Fibroblast of skin of left biceps (primary cell): ENCODE measurements around the gene TRIM45.
"Not testable (repeated sequence)": the region's sequence is repeated elsewhere in the genome, so short reads cannot be mapped to it uniquely, and the experiment has no call there.

Source experiments
- DNase-seq, 2 experiments: peaks; one replicate each; pipeline ENCODE4 v3.0.0-alpha.2; 2013; ENCODE audit warnings: low read depth in 2 of 2

Gene TRIM45

GRCh38 chr1:117135329-117135728 lies 13.8 kb upstream of the TRIM45 start:
- DNase-seq, result no peak

DNA sequence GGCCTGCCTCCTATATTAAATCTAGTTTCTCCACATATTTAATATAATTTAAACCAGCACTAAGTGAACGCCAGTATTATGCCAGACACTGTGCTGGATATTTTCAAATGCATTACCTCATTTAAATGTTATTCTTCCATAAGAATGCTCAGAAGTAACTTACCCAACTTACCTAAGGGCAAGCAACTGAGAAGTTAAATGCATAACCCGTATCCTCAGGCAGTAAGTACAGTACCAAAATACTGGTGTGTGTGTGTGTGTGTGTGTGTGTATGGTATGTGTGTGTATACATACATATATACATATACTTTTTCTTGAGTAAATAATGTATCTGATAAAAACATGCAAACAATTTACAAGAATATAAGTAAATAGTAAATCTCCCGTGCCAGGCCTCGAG lies 9.0 kb upstream of the TRIM45 start:
- DNase-seq, result no peak

GRCh38 chr1:117128323-117129079 lies 7.0 kb upstream of the TRIM45 start:
- DNase-seq, result no peak

DNA sequence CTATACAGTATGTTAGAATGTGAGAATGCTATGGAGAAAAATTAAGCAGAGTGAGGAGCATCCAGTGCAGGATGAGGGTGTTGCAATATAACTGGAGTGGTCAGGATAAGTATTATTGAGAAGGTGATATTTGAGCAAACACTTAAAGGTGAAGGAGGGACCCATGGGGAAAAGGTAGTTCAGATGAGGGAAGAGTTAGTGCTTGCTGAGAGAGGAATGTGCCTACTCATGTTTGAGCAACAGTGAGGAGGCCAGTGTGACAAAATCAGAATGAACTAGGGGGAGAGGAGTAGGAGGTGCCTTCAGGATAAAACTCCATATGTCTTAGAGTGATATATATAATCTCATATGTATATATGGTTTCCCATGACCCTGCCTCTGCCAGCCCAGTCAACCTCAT lies 6.2 kb upstream of the TRIM45 start:
- no peak for DNase-seq

DNA sequence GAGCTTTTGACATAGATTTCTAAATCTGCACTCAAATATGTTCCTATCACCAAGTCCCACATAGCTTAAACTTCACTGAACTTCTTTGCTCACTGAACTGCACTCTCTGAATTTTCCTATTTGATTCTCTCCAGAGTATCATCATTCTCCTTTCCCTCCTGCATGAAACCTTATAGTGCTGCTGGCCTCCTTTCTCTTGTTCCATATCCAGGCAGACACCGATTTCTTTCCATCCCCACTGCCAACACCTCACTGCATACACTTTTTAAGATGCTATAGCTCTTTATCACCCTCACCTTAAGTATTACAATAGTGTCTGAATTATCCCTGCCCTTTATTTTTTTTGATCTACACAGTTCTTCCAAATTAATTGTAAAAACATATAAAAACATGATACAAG lies 3.1 kb upstream of the TRIM45 start:
- DNase-seq, result no peak

GRCh38 chr1:117123274-117123673 lies 1.7 kb upstream of the TRIM45 start:
- no peak for DNase-seq

DNA sequence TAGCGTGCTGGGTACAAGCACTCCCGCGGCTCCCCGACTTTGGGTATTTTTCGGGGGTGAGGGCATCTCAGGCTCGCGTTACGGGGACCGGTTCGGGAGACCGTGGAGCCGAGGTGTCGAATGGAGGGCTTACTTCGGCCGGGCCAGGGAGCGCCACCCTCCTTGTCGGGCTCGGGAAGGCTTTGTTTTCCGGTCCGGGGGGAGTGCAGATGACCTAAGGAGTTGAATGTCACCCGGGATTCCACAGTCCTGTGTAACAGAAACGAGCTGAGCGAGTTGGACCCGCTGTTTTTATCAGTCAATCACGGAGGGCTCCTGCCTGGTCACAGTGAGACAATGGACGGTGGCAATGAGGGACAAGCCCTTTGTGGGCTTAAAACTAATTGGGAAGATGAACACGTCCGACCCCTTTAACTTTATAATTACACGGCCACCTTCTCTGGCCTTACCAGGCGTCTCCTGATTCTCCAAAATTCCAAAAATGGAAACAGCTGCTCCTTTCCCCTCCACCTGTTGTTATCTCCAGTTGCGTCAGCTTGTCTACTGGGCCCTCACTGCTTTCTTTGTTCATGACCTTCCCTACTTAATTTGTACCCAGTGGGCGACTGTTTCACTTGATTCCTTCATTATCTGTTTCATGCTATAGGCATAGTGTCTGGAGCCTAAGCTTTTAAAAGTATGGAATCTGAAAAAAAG lies 929 bp upstream of the TRIM45 start:
- no peak for DNase-seq

DNA sequence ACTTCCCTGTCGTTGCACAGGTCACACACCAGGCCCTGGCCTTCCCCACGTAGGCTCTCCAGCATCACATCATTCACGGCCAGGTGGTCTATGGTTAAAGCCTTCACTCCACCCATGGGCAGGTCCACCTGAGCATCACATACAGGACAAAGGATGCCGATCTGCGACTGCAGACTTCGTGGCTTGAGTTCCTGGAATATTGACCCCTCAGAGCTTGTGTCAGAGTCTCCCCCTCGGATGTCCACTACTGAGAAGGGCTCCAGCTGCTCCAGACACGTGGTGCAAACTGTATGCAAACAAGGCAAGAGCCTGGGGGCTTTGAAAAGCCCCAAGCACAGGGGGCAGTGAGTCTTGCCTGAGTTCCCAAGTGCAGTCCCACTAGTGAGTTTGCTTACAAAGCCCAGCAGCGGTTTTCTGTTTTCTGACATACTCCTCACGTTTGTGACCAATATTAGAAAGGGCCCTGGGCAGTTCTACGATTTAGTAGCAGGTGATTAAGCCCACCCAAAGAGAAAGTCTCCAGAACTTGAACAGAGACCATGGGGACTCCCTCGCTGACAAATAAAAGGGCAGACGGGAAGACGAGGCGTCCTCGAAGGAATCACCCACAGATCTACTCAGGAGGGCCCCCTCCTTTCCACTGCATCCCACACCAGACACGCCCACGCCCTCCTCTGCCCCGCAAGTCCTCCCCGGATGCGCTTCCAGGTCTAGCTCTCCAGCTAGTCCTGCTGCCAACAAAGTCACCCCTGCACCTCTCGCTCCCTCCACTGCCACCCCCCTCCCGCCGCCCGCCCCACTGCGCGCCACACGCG lies 568 bp downstream of the TRIM45 start:
- DNase-seq, result no peak

- DNase-seq, result not testable (repeated sequence)
These were observed 2.4 kb downstream of the TRIM45 start for GRCh38 chr1:117119144-117119543.

GRCh38 chr1:117118137-117118536 lies 3.4 kb downstream of the TRIM45 start:
- DNase-seq, result no peak

DNA sequence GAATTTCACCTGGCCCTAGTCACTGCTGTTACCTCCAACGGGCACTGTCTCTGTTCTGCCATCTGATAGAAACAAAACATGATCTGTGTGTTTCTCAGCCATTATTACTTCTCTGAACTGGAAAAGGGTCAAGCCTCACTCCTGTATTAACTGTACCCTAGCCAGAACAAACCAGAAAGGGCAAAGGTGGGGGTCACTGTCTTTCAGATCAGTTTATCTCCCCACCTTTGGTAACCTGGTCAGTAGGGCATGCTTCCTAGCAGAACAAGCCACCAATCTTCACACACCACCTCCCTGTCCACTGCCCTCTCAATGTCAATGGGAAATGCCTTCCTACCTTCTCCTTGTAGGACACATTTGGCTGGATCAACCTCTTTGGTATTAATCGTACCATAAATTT lies 3.9 kb downstream of the TRIM45 start:
- DNase-seq, result no peak

DNA sequence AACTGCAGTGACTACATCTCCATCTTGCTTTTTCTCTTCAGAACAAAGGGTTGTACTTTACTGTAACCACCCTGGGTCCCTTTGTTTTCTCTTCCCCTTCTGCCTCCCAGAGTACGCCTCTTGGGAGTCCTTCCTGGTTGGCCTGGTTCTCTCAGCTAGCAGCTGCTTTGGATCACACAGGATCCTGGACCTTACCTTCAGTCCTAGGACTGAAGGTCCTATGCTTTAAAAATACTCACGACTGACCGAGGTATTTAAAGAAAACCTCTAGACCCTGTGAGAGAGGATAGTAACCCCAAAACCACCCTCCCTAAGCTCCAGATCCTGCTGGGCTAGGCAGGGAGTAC lies 4.8 kb downstream of the TRIM45 start:
- DNase-seq, result no peak

- DNase-seq, result no peak
These were observed 5.3 kb downstream of the TRIM45 start for GRCh38 chr1:117116090-117116783.

DNA sequence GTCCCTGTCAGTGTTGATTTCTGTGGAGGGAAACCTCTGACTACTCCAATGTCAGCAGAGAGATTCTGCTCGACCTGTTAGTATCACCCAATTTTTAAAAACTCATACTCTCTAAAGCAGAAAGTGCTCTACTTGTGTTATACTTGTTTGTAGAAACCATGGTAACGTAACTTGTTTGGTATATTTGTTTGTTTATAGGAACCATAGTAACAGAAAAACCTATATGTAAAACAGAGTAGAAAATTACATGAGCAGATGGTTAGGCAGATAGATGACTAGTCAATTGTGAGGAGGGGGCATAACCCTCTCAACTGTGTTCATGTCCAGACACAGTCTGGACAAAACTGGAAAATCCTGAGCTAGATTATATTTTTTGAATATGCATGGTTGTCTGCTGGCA lies 6.7 kb downstream of the TRIM45 start:
- no peak for DNase-seq

- DNase-seq, result no peak
These were observed 8.3 kb downstream of the TRIM45 start for GRCh38 chr1:117113199-117113598.

DNA sequence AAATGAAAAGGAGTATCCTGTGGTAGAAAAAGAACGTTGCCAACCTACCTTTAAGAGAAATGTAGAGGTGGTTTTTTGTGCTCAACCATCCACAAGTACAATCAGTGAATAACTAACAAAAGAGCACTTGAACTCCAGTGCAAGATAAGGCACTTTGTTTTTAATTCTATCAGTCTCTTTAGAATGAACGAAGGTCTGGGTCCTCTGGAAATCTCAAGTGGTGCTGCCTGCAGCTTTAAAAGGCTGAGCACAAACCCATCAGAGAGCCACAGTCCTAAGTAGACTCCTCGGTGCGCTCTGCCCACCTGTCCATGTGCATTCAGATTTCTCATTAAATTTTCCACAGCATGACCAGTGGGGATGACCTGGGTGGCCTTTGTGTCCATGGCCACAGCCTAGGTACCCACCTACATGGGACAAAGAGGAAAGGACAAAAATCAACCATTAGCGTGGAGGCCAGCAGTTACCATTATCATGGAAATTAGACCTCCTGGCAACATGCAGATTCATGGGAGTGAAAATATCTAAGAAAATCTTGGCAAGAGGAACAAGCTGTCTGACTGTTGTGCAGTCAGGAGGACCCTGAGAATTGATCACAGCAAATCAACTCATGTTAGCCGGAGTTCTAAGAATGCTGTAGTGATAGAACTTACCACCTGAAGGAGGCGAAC lies 9.4 kb downstream of the TRIM45 start:
- no peak for DNase-seq

DNA sequence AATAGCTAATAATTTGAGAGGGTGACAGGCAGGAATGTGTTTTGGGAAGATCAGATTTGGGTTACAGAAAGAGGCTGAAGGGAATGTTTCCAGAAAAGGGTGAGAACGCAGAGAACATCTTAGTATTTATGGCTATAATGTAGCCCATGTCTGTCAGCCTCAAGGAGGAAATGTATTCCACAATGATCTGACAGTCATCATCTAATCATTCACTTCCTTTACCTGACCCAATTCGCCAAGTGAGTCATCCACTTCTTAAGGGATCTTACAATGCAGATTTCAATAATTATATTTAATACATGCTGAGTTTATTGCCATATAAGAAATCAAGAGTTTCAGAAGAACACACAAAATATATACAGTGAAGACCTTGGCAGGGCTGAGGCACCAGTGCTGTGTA lies 10.8 kb downstream of the TRIM45 start:
- DNase-seq, result no peak

DNA sequence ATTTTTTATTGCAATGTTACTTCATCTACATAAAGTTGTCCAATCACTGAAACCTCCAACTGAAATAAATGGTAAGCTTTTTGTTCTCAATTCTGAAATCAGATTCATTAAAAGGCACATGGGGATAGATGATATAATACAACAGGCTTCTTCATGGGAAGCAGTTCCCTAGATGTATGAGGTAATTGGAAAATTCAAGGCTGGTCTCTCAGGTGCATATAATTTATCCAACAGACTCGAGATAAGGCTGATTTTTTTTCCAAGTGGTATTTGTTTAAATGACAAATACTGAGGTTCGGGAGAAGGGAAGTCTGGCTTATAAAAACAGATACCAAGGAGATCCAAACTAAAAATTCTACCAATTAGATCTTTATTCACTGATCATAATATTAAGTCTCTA lies 14.2 kb downstream of the TRIM45 start:
- DNase-seq, result no peak

DNA sequence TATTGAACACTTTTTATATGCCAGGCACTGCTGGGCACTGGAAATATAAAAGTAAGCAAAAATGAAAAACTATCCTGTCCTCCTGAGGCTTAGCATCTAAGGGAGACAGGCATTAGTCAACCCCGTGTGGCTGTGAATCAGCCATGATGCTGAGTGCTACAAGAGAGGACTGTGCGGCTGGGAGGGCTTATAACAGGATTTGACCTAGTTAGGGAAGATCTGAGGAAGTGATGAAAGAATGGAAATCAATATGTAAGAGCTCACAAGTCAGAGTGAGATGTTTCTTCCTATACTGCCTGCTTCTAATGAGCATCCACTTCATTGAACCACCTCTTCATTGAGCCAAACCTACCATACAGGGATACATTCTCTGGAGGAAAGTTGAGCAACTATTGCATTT lies 15.1 kb downstream of the TRIM45 start:
- no peak for DNase-seq

GRCh38 chr1:117105722-117106121 lies 15.8 kb downstream of the TRIM45 start:
- DNase-seq, result no peak

DNA sequence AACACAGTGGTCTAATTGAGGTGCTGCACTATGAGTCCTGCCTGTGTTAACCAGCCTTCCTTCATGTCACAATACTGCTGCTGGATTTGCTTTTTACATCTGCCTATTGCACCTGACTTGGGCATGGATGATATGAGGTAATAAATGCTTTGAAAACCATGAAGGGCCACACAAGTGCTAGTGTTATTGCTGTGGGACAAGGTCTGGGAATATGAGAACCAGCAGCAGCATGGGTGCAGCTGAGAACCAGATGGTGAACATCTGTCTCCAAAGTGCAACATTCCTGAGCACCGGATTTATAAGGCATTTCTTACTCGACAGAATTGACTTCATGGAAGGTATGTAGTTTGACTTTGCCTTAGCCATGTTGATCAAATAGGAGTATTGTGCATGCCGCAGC lies 16.6 kb downstream of the TRIM45 start:
- DNase-seq, result peak in 1 of 2 experiments; percentile 40

GRCh38 chr1:117101858-117102257 lies 19.7 kb downstream of the TRIM45 start:
- not testable (repeated sequence) for DNase-seq
